Measurements from ENCODE around the gene FRK. TPM values are rescaled to one million over a fixed set of nuclear protein-coding genes. Genes with fewer than 3 reads are reported as not detected.

FRK gene, protein sequence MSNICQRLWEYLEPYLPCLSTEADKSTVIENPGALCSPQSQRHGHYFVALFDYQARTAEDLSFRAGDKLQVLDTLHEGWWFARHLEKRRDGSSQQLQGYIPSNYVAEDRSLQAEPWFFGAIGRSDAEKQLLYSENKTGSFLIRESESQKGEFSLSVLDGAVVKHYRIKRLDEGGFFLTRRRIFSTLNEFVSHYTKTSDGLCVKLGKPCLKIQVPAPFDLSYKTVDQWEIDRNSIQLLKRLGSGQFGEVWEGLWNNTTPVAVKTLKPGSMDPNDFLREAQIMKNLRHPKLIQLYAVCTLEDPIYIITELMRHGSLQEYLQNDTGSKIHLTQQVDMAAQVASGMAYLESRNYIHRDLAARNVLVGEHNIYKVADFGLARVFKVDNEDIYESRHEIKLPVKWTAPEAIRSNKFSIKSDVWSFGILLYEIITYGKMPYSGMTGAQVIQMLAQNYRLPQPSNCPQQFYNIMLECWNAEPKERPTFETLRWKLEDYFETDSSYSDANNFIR
- 0.10 and 0.13 TPM in 2 replicates for total RNA-seq (2014; rRNA removed; shearing (Covaris generic))
- total RNA-seq (2022), result 0.46 TPM in 2 replicates
- percentile 39 among the genes with signal in this experiment for Bru-seq, nascent RNA
- percentile 33 among the genes with signal in this experiment for BruChase-seq, experiment 1, labeled RNA remaining after a 6-hour chase
- BruChase-seq, experiment 2, labeled RNA remaining after a 2-hour chase, result percentile 38 among the genes with signal in this experiment
- long read RNA-seq, result 0 reads

DNA sequence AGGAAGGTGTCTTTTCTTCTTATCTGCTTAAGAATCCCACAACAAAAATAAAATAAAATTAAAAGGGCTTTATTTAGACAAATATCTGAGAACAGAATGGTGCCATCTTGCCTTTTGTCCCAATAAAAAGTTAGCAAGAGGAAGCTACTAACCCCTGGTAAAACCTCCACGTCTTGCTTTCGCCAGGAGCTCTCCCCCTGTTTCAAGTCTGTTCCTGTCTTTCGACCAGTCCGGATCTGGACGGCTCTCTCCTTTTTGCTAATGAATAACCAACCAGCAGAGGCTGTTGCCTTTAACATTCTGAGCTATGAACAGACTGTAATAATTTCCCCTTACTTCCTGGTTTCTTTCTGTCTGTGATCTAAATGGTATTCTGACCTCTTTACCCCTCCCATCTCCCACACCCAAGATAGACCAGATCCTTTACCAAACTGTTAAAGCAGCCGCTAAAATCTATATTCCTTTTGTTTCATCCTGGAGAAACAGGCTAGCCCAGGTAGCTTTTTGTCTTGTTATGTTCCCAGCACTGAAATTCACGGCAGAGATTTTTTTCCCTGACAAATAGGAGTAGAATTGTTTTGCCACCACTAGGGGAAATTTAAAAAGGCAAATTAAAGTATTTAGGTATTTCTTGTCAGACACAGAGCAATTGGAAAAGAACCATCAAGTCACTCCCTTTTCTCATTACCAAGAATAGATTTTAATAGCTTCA, at the start of gene FRK:
Gene FRK, minus strand, starts transcription at position 320 of the 712 bp plus-strand sequence. CDS start 580 bp downstream, outside the sequence.
- CTCF ChIA-PET (ENCODE audit: unreplicated experiment), result no interaction called here
- BruUV-seq (replicated peaks), result no TSS peak

DNA sequence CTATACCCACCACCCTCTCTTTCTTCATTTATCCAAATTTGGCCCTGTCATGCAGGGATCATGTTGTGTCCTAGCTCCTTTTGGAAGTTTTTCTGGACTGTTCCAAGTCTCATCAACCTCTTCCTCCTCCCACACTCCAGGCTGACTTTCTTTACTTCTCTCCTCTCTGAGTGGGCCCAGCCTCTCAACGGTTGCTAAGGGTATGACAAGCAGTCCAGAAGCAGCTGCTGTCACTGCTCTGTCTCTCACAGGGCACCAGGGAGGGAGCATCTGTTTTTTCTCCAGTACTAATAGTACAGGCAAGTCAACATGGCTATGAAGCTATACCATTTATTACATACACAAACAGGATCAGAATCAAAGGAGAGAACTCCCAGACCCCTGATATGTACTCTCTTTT, 48.1 kb upstream of the FRK start:
- H3K4me3 ChIP-seq (ENCODE audit: low read depth, low read length, poor library complexity, severe bottlenecking), result no peak overlapping the region
- H3K9me3 ChIP-seq (ENCODE audit: low read length), result no peaks in the 10 kb centered on the region
- H3K4me1 ChIP-seq (ENCODE audit: insufficient read depth, low read length, poor library complexity, severe bottlenecking), result no peaks in the 10 kb centered on the region
- POLR2A ChIA-PET, result interaction anchor here (0.9 to 1.1 kb wide), 2 partner anchors 9 to 11 kb away, joined by 3 to 6 read pairs; no protein-coding TSS in a partner anchor
- no peaks in the 10 kb centered on the region for H3K79me2 ChIP-seq (ENCODE audit: insufficient read depth, low read depth, low read length)
- no TSS peak for BruUV-seq (replicated peaks)
- no peak overlapping the region for H3K27ac ChIP-seq (ENCODE audit: low read depth, low read length, poor library complexity, severe bottlenecking)
- H2AFZ ChIP-seq (ENCODE audit: low read length), result no peak overlapping the region
- intact Hi-C loops (cut with micrococcal nuclease; ENCODE audit: unreplicated experiment), result no loop called here
- peaks cover 48% of the 10 kb centered on the region for H3K36me3 ChIP-seq (ENCODE audit: insufficient read depth, low read length)
- TF ChIP-seq, protein P1, sequence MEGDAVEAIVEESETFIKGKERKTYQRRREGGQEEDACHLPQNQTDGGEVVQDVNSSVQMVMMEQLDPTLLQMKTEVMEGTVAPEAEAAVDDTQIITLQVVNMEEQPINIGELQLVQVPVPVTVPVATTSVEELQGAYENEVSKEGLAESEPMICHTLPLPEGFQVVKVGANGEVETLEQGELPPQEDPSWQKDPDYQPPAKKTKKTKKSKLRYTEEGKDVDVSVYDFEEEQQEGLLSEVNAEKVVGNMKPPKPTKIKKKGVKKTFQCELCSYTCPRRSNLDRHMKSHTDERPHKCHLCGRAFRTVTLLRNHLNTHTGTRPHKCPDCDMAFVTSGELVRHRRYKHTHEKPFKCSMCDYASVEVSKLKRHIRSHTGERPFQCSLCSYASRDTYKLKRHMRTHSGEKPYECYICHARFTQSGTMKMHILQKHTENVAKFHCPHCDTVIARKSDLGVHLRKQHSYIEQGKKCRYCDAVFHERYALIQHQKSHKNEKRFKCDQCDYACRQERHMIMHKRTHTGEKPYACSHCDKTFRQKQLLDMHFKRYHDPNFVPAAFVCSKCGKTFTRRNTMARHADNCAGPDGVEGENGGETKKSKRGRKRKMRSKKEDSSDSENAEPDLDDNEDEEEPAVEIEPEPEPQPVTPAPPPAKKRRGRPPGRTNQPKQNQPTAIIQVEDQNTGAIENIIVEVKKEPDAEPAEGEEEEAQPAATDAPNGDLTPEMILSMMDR (conservative IDR thresholded peaks at IDR 0.05; ENCODE audit: low read length), result no peak
- no peak for TF ChIP-seq EZH2phosphoT487 (IDR thresholded peaks at IDR 0.05; ENCODE audit: borderline replicate concordance, low read depth, low read length)
- DNase-seq (ENCODE audit: low spot score), result no peak
- no peaks in the 10 kb centered on the region for H4K20me1 ChIP-seq (ENCODE audit: insufficient read depth, low read length)
- H3K4me2 ChIP-seq (ENCODE audit: low read length), result no peak overlapping the region
- CTCF ChIA-PET (ENCODE audit: unreplicated experiment), result no interaction called here
- no peaks in the 10 kb centered on the region for H3K9me2 ChIP-seq (ENCODE audit: insufficient read depth, low read length)

More for the DNA sequence above, at the start of gene FRK:
- Histone ChIP-seq H3K27ac (ENCODE audit: low read depth, low read length, poor library complexity, severe bottlenecking) (no peak within 1 kb of the TSS), H3K79me2 (ENCODE audit: insufficient read depth, low read depth, low read length) (no peaks in the 10 kb centered on the region), H3K9me2 (ENCODE audit: insufficient read depth, low read length) (no peaks in the 10 kb centered on the region), H3K9me3 (ENCODE audit: low read length) (no peaks in the 10 kb centered on the region), H3K4me2 (ENCODE audit: low read length) (peak within 1 kb of the TSS; percentile 26; the same call in 1 of the 2 replicates), H3K36me3 (ENCODE audit: insufficient read depth, low read length) (no peaks in the 10 kb centered on the region), H3K4me3 (ENCODE audit: low read depth, low read length, poor library complexity, severe bottlenecking) (no peak within 1 kb of the TSS), H4K20me1 (ENCODE audit: insufficient read depth, low read length) (no peaks in the 10 kb centered on the region), H3K4me1 (ENCODE audit: insufficient read depth, low read length, poor library complexity, severe bottlenecking) (no peaks in the 10 kb centered on the region), H2AFZ (ENCODE audit: low read length) (no peak within 1 kb of the TSS)
- intact Hi-C loops (cut with micrococcal nuclease; ENCODE audit: unreplicated experiment), result loop anchor here (5.0 kb wide), 1 partner anchor 48 kb away; no protein-coding TSS in a partner anchor
- POLR2A ChIA-PET, result interaction anchor here (0.9 to 1.6 kb wide), 7 partner anchors 8 to 25 kb away, joined by 3 to 5 read pairs (median 4); no protein-coding TSS in a partner anchor
- TF ChIP-seq, protein P1 (conservative IDR thresholded peaks at IDR 0.05; ENCODE audit: low read length), result no peak; the same call in 1 of the 2 replicates
- no peak for TF ChIP-seq EZH2phosphoT487 (IDR thresholded peaks at IDR 0.05; ENCODE audit: borderline replicate concordance, low read depth, low read length)
- no peak for DNase-seq (ENCODE audit: low spot score)

Data from OCI-LY7 (cell line).